Urinary bladder (tissue), 4 donors: Measurements from ENCODE around the gene KRT2. TPM values are rescaled to one million over a fixed set of nuclear protein-coding genes. Genes with fewer than 3 reads are reported as not detected.

Experiments used
- DNase-seq: peaks from one replicate; pipeline ENCODE4 v3.0.0-alpha.2; 2015; ENCODE audit errors: extremely low spot score
- H3K27ac ChIP-seq: one replicate; pipeline ENCODE4 v1.5.1; 2013; ENCODE audit warnings: low read depth, mild to moderate bottlenecking, moderate library complexity
- H3K36me3 ChIP-seq: one replicate; pipeline ENCODE4 v1.6.1; 2013; ENCODE audit warnings: mild to moderate bottlenecking, moderate library complexity; ENCODE audit not compliant: insufficient read depth
- H3K4me1 ChIP-seq: one replicate; pipeline ENCODE4 v1.6.1; 2013; ENCODE audit warnings: mild to moderate bottlenecking, moderate library complexity; ENCODE audit not compliant: insufficient read depth
- H3K4me3 ChIP-seq: one replicate; pipeline ENCODE4 v1.5.1; 2013; ENCODE audit warnings: low read depth, low read length
- WGBS: extraction: QIAGEN DNeasy Blood & Tissue Kit; methylation state at CpG from one replicate; pipeline ENCODE4 v1.1.7; 2013; 5-methylcytosine and 5-hydroxymethylcytosine counted together
- polyA plus RNA-seq: library from polyadenylated mRNA; stranded (reverse); fragments of 200-250 nt; gene quantifications from one replicate; pipeline ENCODE4 v1.2.3, GENCODE V29; 2013
- total RNA-seq: library from RNA; depleted of rRNA; stranded (reverse); fragments of >200 nt; gene quantifications from one replicate; pipeline ENCODE4 v1.2.3, GENCODE V29; 2014
- donor health status: healthy with polysubstance abuse.
- donor health status: healthy.

KRT2 gene
- total and polyA plus RNA-seq, 2 donors = not detected

DNA sequence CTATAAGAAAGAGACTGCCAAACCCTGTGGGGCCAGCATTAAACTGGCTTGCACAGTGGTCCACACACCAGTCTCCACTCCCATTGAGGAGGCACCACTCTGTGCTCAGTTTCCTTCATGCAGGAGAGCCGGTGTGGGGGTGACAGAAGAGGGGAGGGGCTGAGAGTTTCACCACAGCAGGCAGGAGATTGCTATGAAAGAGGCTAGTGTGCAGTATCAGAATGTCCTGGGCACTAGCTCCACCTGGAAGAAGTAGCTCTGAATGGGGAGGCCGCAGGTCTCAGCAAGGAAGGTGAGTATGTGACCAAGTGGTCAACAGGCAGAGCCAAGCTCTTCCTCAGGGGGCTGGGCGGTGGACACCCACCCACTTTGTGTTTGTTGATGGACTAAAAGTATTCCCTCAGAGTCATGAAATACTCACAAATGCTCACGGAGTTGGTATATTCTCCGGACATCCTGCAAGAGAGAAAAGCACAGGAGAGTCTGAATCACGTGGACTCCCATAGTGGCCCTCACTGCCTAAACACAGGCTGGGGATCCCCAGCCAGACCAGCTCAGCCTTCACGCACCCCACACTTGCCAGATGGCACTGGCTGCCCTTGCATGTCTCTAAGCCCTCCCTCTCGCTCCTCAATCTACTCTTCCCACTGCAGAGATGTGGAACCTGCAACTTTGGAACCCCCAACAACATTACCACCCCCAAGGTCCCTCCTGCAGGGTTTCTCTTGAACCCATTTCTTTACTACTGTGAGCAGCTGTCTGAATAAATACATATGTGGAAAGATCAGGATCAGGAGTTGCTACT is 43.0 kb downstream of the KRT2 start:
- Histone ChIP-seq H3K4me3 (no peak overlapping the region), H3K4me1 (no peaks in the 10 kb centered on the region), H3K36me3 (no peaks in the 10 kb centered on the region), H3K27ac (no peak overlapping the region)
- WGBS = 82% methylated on average over 8 of the region's 8 CpGs
- DNase-seq = no peak

GRCh38 chr12:52608161-52608560 is 43.9 kb downstream of the KRT2 start:
- 81% methylated on average over 6 of the region's 6 CpGs for WGBS
- no peak overlapping the region for H3K27ac ChIP-seq
- no peaks in the 10 kb centered on the region for H3K4me1 ChIP-seq
- no peak overlapping the region for H3K4me3 ChIP-seq
- no peak for DNase-seq
- no peaks in the 10 kb centered on the region for H3K36me3 ChIP-seq

DNA sequence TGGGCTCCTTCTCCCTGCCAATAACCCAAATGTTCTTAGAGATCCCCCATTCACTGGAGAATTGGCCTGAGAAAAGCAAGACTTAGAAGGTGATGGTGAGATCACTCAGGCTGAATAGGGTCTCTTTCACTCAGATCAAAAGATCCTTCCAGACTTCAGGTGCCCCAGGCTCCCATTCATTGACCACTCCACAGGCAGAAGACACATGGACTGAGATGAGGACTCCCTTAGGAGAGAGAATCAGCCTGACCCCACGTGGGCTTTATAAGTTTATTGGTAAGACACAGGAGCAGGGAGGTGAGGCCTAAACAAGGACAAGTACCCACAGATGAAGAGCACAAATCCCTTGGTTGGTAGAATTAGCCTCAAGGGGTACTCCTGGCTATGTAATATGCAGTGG is 44.7 kb downstream of the KRT2 start:
- no peak for DNase-seq
- 64% methylated on average over 1 of the region's 1 CpG for WGBS
- Histone ChIP-seq H3K27ac (no peak overlapping the region), H3K36me3 (no peaks in the 10 kb centered on the region), H3K4me3 (no peak overlapping the region), H3K4me1 (no peaks in the 10 kb centered on the region)

- Histone ChIP-seq H3K4me1 (no peaks in the 10 kb centered on the region), H3K27ac (no peak overlapping the region), H3K36me3 (no peaks in the 10 kb centered on the region), H3K4me3 (no peak overlapping the region)
- DNase-seq = no peak
- WGBS = 75% methylated on average over 7 of the region's 7 CpGs
Measured at GRCh38 chr12:52606581-52607218, 45.3 kb downstream of the KRT2 start.

DNA sequence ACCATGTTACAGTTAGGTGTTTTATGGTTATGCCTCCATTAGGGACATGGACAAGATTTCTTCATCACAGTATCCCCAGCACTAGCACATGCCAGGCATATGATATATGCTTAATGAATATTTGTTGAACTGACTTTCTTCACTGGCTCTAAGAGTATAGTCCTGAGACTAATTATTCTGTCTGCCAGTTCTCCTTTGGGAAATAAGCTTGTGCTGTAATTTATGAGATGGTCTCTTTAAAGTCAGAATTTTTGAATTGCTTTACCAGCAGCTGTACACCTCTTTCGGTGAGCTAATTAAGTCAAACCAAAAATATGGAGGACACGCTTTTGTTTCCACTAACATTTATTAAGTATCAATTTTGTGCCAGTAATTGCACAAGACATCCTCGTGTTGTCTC is 45.9 kb downstream of the KRT2 start:
- H3K4me3 ChIP-seq = no peak overlapping the region
- WGBS = 81% methylated on average over 3 of the region's 3 CpGs
- H3K36me3 ChIP-seq = no peaks in the 10 kb centered on the region
- H3K4me1 ChIP-seq = no peaks in the 10 kb centered on the region
- DNase-seq = no peak
- no peak overlapping the region for H3K27ac ChIP-seq

DNA sequence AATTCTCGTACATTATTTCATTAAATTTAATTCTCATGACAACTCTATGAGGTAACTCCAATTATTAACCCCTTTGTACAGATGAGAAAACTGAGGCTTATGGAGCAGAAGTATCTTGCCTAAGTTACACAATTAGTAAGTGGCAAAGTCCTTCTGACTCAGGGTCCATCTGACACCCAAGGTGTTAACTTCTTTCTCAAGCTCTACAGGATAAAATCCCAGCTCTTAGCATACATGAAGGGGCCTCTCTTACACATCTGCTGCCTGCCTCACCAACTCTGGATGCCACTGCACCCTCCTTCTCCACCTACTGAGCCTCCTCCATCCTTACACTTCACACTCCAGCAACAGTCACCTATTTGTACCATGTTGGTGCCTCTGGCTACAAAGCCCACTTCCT is 46.5 kb downstream of the KRT2 start:
- WGBS = 82% methylated on average over 1 of the region's 1 CpG
- Histone ChIP-seq H3K4me1 (no peaks in the 10 kb centered on the region), H3K4me3 (no peak overlapping the region), H3K27ac (no peak overlapping the region), H3K36me3 (no peaks in the 10 kb centered on the region)
- DNase-seq = no peak

GRCh38 chr12:52604859-52605258 is 47.2 kb downstream of the KRT2 start:
- Histone ChIP-seq H3K36me3 (no peaks in the 10 kb centered on the region), H3K27ac (no peak overlapping the region), H3K4me3 (no peak overlapping the region), H3K4me1 (no peaks in the 10 kb centered on the region)
- no peak for DNase-seq

DNA sequence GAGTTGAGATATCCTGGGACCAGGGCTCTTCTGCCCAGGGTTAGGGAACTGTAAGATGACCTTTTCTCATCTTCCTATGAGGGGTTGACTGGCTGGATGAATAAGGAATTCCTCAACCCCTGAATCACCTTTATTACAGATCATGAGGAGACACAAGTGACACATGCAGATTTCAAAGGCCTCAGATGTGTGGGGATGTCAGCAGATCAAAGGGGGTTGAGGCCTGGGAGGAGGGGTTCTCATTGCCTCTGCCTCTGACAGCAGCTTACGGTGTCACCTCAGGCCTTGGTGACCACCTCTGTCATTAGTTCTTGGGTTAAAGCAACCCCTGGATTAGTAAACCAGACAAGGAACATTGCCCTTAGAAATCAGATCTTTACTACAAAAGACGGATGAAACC is 48.7 kb downstream of the KRT2 start:
- Histone ChIP-seq H3K4me1 (no peaks in the 10 kb centered on the region), H3K36me3 (no peaks in the 10 kb centered on the region), H3K27ac (no peak overlapping the region), H3K4me3 (no peak overlapping the region)
- WGBS = 91% methylated on average over 2 of the region's 2 CpGs
- no peak for DNase-seq

DNA sequence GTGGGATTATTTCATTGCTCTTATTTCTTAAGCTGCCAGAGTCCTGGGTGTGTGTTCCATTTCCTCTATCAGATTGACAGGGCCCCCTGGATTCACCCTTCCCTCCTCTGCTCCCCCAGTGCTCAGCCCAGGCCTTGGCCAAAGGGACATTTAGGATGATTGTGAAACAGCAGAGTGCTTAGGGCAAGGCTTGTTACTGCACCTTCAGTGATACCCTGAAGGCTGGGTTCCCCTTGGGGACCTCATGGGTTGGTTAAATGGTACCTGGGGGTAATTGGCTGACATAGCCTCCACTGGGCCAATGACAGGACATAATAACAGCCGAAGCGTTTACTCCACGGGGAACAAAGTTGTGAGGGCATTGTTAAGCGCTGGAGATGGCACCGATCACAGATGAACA is 49.5 kb downstream of the KRT2 start:
- 82% methylated on average over 5 of the region's 5 CpGs for whole genome bisulfite sequencing
- DNase-seq = no peak

DNA sequence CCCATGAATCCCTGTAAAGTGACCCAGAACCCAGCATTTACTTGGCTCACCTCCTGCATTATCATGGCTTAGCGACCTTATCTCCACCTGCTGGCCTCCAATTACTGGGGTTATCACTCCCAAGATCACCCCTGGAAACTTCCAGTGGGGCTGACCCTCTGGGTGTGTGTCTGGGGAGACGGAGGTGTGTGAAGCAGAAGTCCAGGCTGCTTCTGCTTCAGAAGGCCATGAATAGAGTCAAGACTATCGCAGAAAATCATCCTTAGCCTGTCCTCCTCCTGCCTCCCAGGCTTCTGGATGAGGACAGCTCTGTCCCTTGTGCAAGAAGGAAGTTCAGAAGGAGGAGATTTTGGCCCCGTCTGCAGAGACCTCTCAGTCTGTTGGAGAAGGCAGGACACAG is 50.3 kb downstream of the KRT2 start:
- H3K4me3 ChIP-seq = no peak overlapping the region
- 57% methylated on average over 4 of the region's 4 CpGs for WGBS
- DNase-seq = no peak

More for the DNA sequence above, 49.5 kb downstream of the KRT2 start:
- no peaks in the 10 kb centered on the region for H3K4me1 ChIP-seq
- no peaks in the 10 kb centered on the region for H3K36me3 ChIP-seq
- no peak overlapping the region for H3K27ac ChIP-seq
- H3K4me3 ChIP-seq = no peak overlapping the region

DNA sequence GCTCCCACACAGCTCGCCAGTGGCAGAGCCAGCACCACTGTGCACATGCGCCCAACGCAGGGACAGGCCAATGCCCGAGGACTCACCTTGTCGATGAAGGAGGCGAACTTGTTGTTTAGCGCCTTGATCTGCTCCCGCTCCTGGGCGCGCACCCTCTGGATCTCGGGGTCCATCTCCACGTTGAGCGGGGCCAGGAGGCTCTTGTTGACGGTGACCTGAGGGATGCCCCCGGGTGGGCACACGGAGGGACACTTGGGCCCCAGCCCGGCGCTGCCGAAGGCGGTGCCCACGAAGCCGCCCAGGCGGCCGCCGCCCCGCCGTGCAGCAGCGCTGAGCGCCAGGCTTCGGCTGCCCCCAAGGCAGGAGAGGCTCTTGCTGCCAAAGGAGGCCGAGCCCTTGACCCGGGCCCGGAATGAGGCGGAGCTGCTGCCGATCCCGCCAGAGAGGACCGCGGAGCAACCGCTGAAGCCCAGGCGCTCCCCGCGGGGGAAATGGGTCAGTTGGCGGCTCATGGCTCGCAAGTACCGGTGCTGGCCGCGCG is 51.0 kb downstream of the KRT2 start, which contains the start of gene KRT72:
Gene KRT72 (minus strand): TSS at position 523 of the 541 bp plus-strand sequence. CDS start 11 bp downstream, at position 512.
- no peak within 1 kb of the TSS for H3K4me3 ChIP-seq
- no peak within 1 kb of the TSS for H3K27ac ChIP-seq
- DNase-seq = no peak
- no peaks in the 10 kb centered on the region for H3K4me1 ChIP-seq
- H3K36me3 ChIP-seq = no peaks in the 10 kb centered on the region
- 26% methylated on average over 48 of the region's 48 CpGs for WGBS

More for the DNA sequence above, 50.3 kb downstream of the KRT2 start:
- H3K27ac ChIP-seq = no peak overlapping the region
- no peaks in the 10 kb centered on the region for H3K36me3 ChIP-seq
- H3K4me1 ChIP-seq = no peaks in the 10 kb centered on the region

DNA sequence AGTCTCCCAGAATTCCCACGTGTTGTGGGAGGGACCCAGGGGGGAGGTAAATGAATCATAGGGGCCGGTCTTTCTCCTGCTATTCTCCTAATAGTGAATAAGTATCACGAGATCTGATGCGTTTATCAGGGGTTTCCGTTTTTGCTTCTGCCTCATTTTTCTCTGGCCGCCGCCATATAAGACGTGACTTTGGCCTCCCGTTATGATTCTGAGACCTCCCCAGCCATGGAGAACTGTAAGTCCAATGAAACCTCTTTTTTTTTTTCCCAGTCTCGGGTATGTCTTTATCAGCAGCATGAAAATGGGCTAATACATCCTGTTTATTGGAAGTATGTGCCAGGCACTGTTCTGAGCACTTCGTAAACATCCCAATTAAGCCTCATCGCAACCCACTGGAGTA is 51.5 kb downstream of the KRT2 start:
- no peak overlapping the region for H3K4me3 ChIP-seq
- WGBS = 87% methylated on average over 12 of the region's 12 CpGs
- no peak overlapping the region for H3K27ac ChIP-seq
- H3K4me1 ChIP-seq = no peaks in the 10 kb centered on the region
- DNase-seq = no peak
- no peaks in the 10 kb centered on the region for H3K36me3 ChIP-seq

DNA sequence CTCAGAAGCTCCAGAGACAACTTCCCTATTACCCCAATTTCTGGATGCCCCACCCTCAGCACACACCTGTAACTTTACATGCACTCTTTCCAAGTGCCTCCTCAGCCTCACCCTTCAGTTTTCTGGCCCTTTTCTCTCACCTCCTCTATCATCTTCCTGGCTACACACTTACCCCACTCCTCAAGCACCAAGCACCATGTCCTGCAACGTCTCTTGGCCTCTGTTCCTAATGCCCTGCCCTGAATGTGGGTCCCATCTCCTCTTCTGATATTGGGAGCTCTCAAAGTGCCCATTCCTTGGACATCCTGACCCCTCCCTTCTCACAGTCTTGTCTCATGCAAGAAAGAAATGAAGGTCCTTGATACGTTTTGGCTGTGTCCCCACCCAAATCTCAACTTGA is 51.9 kb downstream of the KRT2 start:
- DNase-seq = no peak
- Histone ChIP-seq H3K4me3 (no peak overlapping the region), H3K36me3 (no peaks in the 10 kb centered on the region), H3K4me1 (no peaks in the 10 kb centered on the region), H3K27ac (no peak overlapping the region)
- 72% methylated on average over 2 of the region's 2 CpGs for WGBS

- DNase-seq = no peak
- 93% methylated on average over 5 of the region's 5 CpGs for WGBS
- no peak overlapping the region for H3K4me3 ChIP-seq
- H3K27ac ChIP-seq = no peak overlapping the region
- no peaks in the 10 kb centered on the region for H3K4me1 ChIP-seq
- no peaks in the 10 kb centered on the region for H3K36me3 ChIP-seq
Measured at GRCh38 chr12:52598966-52599365, 53.0 kb downstream of the KRT2 start.
